Measurements from ENCODE around the gene KBTBD6. TPM values are rescaled to one million over a fixed set of nuclear protein-coding genes. Genes with fewer than 3 reads are reported as not detected.

KBTBD6 gene
- total RNA-seq: 10 to 100 TPM in 1 of 2 donors, 1 to 10 TPM in 1; 8.5 to 10.2 TPM
- 13.9 TPM for polyA plus RNA-seq (2013, experiment 1 of 2)
- polyA plus RNA-seq (2013, experiment 2 of 2): 13.8 TPM
- long read RNA-seq, experiment 1, full-length matches to known transcripts: 9 of 9 reads
- long read RNA-seq, experiment 1, partial matches to known transcripts: 0 of 9 reads
- long read RNA-seq, experiment 1, other reads (novel, unspliced or antisense): 0 of 9 reads
- long read RNA-seq, experiment 2, full-length matches to known transcripts: 14 of 14 reads
- long read RNA-seq, experiment 2, partial matches to known transcripts: 0 of 14 reads
- long read RNA-seq, experiment 2, other reads (novel, unspliced or antisense): 0 of 14 reads
- long read RNA-seq, experiment 3, full-length matches to known transcripts: 62 of 62 reads
- long read RNA-seq, experiment 3, partial matches to known transcripts: 0 of 62 reads
- long read RNA-seq, experiment 3, other reads (novel, unspliced or antisense): 0 of 62 reads
- long read RNA-seq, experiment 4, full-length matches to known transcripts: 6 of 6 reads
- long read RNA-seq, experiment 4, partial matches to known transcripts: 0 of 6 reads
- long read RNA-seq, experiment 4, other reads (novel, unspliced or antisense): 0 of 6 reads

DNA sequence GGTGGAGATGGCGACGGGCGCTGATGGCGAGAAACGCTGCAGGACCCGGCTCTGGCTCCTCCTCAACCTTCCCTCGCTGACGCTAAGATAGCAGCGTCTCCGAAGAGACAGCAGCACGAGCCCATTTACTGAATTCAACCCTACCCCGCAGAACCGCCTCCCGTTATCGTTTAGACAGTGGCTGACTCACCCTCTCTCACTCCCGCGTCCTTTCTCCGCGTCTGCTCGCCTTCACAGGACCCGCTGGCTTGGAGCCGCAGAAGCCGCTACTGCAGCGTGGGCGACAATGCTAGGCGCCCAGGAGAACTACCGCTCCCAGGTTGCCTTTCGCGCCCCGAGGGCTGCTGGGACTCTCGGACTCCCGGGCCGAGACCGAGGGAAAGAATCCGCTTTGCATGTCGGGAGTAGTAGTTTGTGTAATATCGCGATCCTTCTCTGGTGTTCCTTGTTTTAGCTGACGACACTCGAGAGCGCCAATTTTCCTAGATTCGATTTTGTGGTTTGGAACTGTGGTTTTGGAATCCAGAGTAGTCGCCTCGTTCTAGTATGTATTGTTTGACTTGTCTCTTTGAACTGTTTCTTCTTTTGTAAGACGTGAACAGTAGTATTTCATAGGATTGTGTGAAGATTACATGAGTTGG lies at the start of gene KBTBD6:
Gene KBTBD6 (minus strand): TSS at position 291 of the 641 bp plus-strand sequence. CDS start 291 bp downstream, outside the sequence.
- Mint-ChIP-seq H3K36me3 (ENCODE audit: low read depth) (peaks cover 13% of the 10 kb centered on the region), H3K27me3 (ENCODE audit: insufficient read depth) (no peaks in the 10 kb centered on the region), H3K9me3 (no peaks in the 10 kb centered on the region), H3K27ac (peak within 1 kb of the TSS; percentile 99), H3K4me1 (peaks cover 22% of the 10 kb centered on the region), H3K4me3 (peak within 1 kb of the TSS; percentile 94)
- Histone ChIP-seq H3K9me3 (ENCODE audit: control insufficient read depth, low read length) (no peaks in the 10 kb centered on the region), H3K36me3 (ENCODE audit: control insufficient read depth, insufficient read depth, low read length) (peaks cover 5% of the 10 kb centered on the region), H3K27ac (ENCODE audit: low read depth, low read length) (no peak within 1 kb of the TSS), H3K9ac (ENCODE audit: extremely low read depth, low read length, poor library complexity, severe bottlenecking) (peak within 1 kb of the TSS; percentile 93), H3K4me1 (ENCODE audit: control insufficient read depth, insufficient read depth, low read length) (no peaks in the 10 kb centered on the region), H3K4me3 (ENCODE audit: low read length) (peak within 1 kb of the TSS; percentile 90), H3K27me3 (ENCODE audit: control insufficient read depth, insufficient read depth, low read length, poor library complexity, severe bottlenecking) (no peaks in the 10 kb centered on the region)
- TF ChIP-seq, protein P1, sequence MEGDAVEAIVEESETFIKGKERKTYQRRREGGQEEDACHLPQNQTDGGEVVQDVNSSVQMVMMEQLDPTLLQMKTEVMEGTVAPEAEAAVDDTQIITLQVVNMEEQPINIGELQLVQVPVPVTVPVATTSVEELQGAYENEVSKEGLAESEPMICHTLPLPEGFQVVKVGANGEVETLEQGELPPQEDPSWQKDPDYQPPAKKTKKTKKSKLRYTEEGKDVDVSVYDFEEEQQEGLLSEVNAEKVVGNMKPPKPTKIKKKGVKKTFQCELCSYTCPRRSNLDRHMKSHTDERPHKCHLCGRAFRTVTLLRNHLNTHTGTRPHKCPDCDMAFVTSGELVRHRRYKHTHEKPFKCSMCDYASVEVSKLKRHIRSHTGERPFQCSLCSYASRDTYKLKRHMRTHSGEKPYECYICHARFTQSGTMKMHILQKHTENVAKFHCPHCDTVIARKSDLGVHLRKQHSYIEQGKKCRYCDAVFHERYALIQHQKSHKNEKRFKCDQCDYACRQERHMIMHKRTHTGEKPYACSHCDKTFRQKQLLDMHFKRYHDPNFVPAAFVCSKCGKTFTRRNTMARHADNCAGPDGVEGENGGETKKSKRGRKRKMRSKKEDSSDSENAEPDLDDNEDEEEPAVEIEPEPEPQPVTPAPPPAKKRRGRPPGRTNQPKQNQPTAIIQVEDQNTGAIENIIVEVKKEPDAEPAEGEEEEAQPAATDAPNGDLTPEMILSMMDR (conservative IDR thresholded peaks at IDR 0.05): no peak
- 0% methylated on average over 7 to 45 of the region's 45 CpGs for WGBS, 2 experiments (ENCODE audit: insufficient coverage in 1 of 2, insufficient read length in 1 of 2)
- DNase-seq: peak; percentile 99

DNA sequence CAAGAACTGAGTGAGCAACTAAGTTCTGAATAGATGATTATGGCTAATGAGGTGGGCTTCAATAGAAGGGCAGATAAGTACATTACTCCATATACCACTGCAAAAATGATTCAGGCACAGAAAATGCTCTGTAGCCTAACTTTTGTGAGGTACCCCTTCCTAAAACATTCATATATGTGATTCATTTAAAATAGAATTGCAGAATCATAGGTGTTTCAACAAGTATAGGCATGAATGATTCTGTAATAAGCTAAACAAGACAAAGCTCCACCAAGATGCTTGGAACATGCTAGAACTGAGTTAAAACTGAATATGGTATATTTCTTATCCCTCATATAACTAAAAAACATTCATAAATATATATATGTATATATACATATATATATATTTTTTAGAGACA lies 49.6 kb upstream of the KBTBD6 start:
- no peak overlapping the region for H3K27ac Mint-ChIP-seq
- Histone ChIP-seq H3K36me3 (ENCODE audit: control insufficient read depth, insufficient read depth, low read length) (no peaks in the 10 kb centered on the region), H3K4me3 (ENCODE audit: low read length) (no peak overlapping the region), H3K27ac (ENCODE audit: low read depth, low read length) (no peak overlapping the region), H3K9me3 (ENCODE audit: control insufficient read depth, low read length) (no peaks in the 10 kb centered on the region), H3K4me1 (ENCODE audit: control insufficient read depth, insufficient read depth, low read length) (no peaks in the 10 kb centered on the region), H3K9ac (ENCODE audit: extremely low read depth, low read length, poor library complexity, severe bottlenecking) (no peak overlapping the region), H3K27me3 (ENCODE audit: control insufficient read depth, insufficient read depth, low read length, poor library complexity, severe bottlenecking) (no peaks in the 10 kb centered on the region)
- TF ChIP-seq, protein P1 (conservative IDR thresholded peaks at IDR 0.05): no peak
- no peaks in the 10 kb centered on the region for H3K4me1 Mint-ChIP-seq
- H3K9me3 Mint-ChIP-seq: peaks cover 15% of the 10 kb centered on the region
- DNase-seq: no peak
- H3K36me3 Mint-ChIP-seq (ENCODE audit: low read depth): no peaks in the 10 kb centered on the region
- no peaks in the 10 kb centered on the region for H3K27me3 Mint-ChIP-seq (ENCODE audit: insufficient read depth)
- H3K4me3 Mint-ChIP-seq: no peak overlapping the region

DNA sequence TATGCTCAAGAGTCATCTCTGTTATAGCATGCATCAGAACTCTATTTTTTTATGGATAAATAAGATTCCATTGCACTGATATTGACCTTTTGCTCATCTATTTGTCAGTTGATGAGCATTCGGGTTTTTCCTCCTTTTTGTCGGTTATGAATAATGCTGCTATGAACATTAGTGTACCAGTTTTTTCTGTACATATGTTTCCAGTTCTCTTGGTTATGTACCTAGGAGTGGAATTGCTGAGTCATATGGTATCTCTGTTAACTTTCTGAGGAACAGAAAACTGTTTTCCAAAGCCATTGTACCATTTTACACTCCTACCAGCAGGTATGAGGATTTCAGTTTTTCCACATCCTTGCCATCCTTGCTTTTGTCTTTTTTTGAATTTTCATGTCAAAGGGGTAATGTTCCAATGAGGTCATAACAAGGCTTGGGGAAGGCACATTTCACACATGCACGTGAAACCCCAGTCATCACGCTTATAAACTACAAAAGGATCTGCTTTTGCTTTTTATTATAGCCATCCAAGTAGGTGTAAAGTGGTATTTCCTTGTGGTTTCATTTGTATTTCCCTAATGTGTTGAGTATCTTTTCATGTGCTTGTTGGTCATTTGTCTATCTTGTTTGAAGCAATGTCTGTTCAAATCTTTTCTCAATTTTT lies 47.1 kb upstream of the KBTBD6 start:
- Histone ChIP-seq H3K36me3 (ENCODE audit: control insufficient read depth, insufficient read depth, low read length) (no peaks in the 10 kb centered on the region), H3K27ac (ENCODE audit: low read depth, low read length) (no peak overlapping the region), H3K9ac (ENCODE audit: extremely low read depth, low read length, poor library complexity, severe bottlenecking) (no peak overlapping the region), H3K4me1 (ENCODE audit: control insufficient read depth, insufficient read depth, low read length) (no peaks in the 10 kb centered on the region), H3K9me3 (ENCODE audit: control insufficient read depth, low read length) (peaks cover 22% of the 10 kb centered on the region), H3K4me3 (ENCODE audit: low read length) (no peak overlapping the region), H3K27me3 (ENCODE audit: control insufficient read depth, insufficient read depth, low read length, poor library complexity, severe bottlenecking) (no peaks in the 10 kb centered on the region)
- 90 to 100% methylated on average over 1 to 4 of the region's 4 CpGs for WGBS, 2 experiments (ENCODE audit: insufficient coverage in 1 of 2, insufficient read length in 1 of 2)
- TF ChIP-seq, protein P1 (conservative IDR thresholded peaks at IDR 0.05): no peak
- no peak overlapping the region for H3K4me3 Mint-ChIP-seq
- H3K36me3 Mint-ChIP-seq (ENCODE audit: low read depth): peaks cover 9% of the 10 kb centered on the region
- H3K27ac Mint-ChIP-seq: no peak overlapping the region
- DNase-seq: no peak
- H3K9me3 Mint-ChIP-seq: peaks cover 40% of the 10 kb centered on the region
- H3K27me3 Mint-ChIP-seq (ENCODE audit: insufficient read depth): no peaks in the 10 kb centered on the region
- no peaks in the 10 kb centered on the region for H3K4me1 Mint-ChIP-seq

Measured in endodermal cell (in vitro differentiated cells).